Kidney (tissue), 14 donors: ENCODE data around the gene FBLN1. TPM values are rescaled to one million over a fixed set of nuclear protein-coding genes. Genes with fewer than 3 reads are reported as not detected.

ENCODE experiments used
- DNase-seq, 5 donors: peaks; one replicate each; pipeline ENCODE4 v3.0.0-alpha.2; 2013 to 2020
- FAIRE-seq: peaks from 2 replicates; lab custom pipeline; 2012; peaks lifted over from hg19 to GRCh38; lab: Jason Lieb, UNC
- H3K27ac ChIP-seq, 2 donors: one replicate each; pipeline ENCODE4 v1.7.0; 2013; ENCODE audit warnings: low read depth in 2 of 2, low read length in 2 of 2, inconsistent platforms in 1 of 2
- H3K27me3 ChIP-seq: one replicate; pipeline ENCODE4 v1.7.1; 2013; ENCODE audit warnings: low read length, inconsistent platforms; ENCODE audit not compliant: control insufficient read depth, insufficient read depth
- H3K36me3 ChIP-seq, 3 donors: one replicate each; pipeline versions ENCODE4 v1.7.0 to v1.7.1; 2013; ENCODE audit warnings: low read length in 3 of 3, control low read depth in 1 of 3, inconsistent platforms in 1 of 3; ENCODE audit not compliant: insufficient read depth in 3 of 3, control insufficient read depth in 2 of 3
- H3K4me1 ChIP-seq, 3 donors: one replicate each; pipeline versions ENCODE4 v1.7.0 to v1.7.1; 2013; ENCODE audit warnings: low read length in 3 of 3, inconsistent platforms in 1 of 3, low read depth in 1 of 3; ENCODE audit not compliant: control insufficient read depth in 2 of 3, insufficient read depth in 2 of 3
- H3K4me3 ChIP-seq, 3 donors: one replicate each; pipeline versions ENCODE4 v1.7.0 to v1.8.1; 2013; ENCODE audit warnings: low read length in 3 of 3, control low read depth in 1 of 3, inconsistent platforms in 1 of 3
- H3K9ac ChIP-seq, 3 donors: one replicate each; pipeline versions ENCODE4 v1.7.0 to v1.7.1; 2013; ENCODE audit warnings: low read length in 3 of 3, control low read depth in 1 of 3, inconsistent platforms in 1 of 3
- H3K9me3 ChIP-seq, 3 donors: one replicate each; pipeline versions ENCODE4 v1.7.0 to v1.7.1; 2013; ENCODE audit warnings: low read length in 3 of 3, control low read depth in 1 of 3, inconsistent platforms in 1 of 3; ENCODE audit not compliant: control insufficient read depth in 2 of 3, insufficient read depth in 1 of 3
- intact Hi-C: fragments of 100-400 bp; cut with DNase I; formaldehyde crosslinking; loops from one replicate; pipeline ENCODE4 v1.11.1; 2022
- polyA plus RNA-seq: library from polyadenylated mRNA; stranded (reverse); fragments of 350-450 nt; fragmentation: Illumina TruSeq; extraction: RNeasy Lipid Tissue Mini Kit (QIAGEN cat#74804); gene quantifications from one replicate; pipeline ENCODE4 v1.2.3, GENCODE V29; 2014; ENCODE audit warnings: low read depth, low replicate concordance; ENCODE audit not compliant: insufficient read depth
- total RNA-seq: library from RNA; stranded (reverse); fragmentation: NEBNext Ultra II Directional; extraction: Animal tissue kit (Norgen Biotek cat#: 25700); gene quantifications from one replicate; pipeline ENCODE4 v1.2.1, GENCODE V29; 2021
- TF ChIP-seq, protein P1 (sequence below): IDR thresholded peaks from 3 replicates; pipeline ENCODE4 v1.5.1; 2012; ENCODE audit warnings: mild to moderate bottlenecking, moderate library complexity, borderline replicate concordance; ENCODE audit not compliant: insufficient read depth; ENCODE audit errors: extremely low read depth
- donor health status: control.
- donor health status: control.
- donor health status: control.
- donor health status: control.
- donor health status: control.
- donor health status: DM: yes; HTN: yes; CAD: no.
- donor health status: Normal renal cell carcinoma (clear cell type).

Gene FBLN1
- total and polyA plus RNA-seq, 2 donors from 2014 or later: 23.3 to 105 TPM

- no peak overlapping the region for H3K27ac ChIP-seq
- no peak overlapping the region for H3K9ac ChIP-seq
- no peaks in the 10 kb centered on the region for H3K27me3 ChIP-seq
- TF ChIP-seq, protein P1, sequence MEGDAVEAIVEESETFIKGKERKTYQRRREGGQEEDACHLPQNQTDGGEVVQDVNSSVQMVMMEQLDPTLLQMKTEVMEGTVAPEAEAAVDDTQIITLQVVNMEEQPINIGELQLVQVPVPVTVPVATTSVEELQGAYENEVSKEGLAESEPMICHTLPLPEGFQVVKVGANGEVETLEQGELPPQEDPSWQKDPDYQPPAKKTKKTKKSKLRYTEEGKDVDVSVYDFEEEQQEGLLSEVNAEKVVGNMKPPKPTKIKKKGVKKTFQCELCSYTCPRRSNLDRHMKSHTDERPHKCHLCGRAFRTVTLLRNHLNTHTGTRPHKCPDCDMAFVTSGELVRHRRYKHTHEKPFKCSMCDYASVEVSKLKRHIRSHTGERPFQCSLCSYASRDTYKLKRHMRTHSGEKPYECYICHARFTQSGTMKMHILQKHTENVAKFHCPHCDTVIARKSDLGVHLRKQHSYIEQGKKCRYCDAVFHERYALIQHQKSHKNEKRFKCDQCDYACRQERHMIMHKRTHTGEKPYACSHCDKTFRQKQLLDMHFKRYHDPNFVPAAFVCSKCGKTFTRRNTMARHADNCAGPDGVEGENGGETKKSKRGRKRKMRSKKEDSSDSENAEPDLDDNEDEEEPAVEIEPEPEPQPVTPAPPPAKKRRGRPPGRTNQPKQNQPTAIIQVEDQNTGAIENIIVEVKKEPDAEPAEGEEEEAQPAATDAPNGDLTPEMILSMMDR: no peak
- no peak overlapping the region for H3K4me3 ChIP-seq
- DNase-seq (peak in 1 of 5 donors; percentile 75), FAIRE-seq (no peak)
- intact Hi-C loops: no loop called here
- no peaks in the 10 kb centered on the region for H3K4me1 ChIP-seq
- no peaks in the 10 kb centered on the region for H3K36me3 ChIP-seq
- H3K9me3 ChIP-seq: no peaks in the 10 kb centered on the region
Measured at GRCh38 chr22:45612940-45613339, 110.3 kb downstream of the FBLN1 start.

DNA sequence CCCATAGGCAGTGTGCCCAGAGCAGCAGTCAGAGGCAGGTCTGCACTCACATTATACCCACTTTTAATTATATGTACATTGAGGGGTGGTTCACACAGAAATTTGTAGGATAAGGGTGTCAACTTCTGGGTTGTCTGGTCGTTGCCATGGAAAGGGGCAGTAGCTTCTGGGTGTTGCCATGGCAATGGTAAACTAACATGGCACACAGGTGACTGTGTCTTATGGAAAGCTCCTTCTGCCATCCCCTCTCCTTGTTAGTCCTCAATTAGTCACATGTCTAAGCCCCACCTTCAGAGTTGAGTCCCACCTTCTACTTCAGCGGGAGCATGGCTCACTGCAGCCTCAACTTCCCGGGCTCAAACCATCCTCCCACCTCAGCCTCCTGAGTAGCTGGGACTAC, 112.7 kb downstream of the FBLN1 start:
- Histone ChIP-seq H3K9me3 (no peaks in the 10 kb centered on the region), H3K9ac (no peak overlapping the region), H3K27me3 (no peaks in the 10 kb centered on the region), H3K4me1 (no peaks in the 10 kb centered on the region), H3K36me3 (no peaks in the 10 kb centered on the region), H3K27ac (no peak overlapping the region), H3K4me3 (no peak overlapping the region)
- intact Hi-C loops: no loop called here
- DNase-seq: peak in 1 of 5 donors; percentile 15
- TF ChIP-seq, protein P1: no peak
- FAIRE-seq: no peak

DNA sequence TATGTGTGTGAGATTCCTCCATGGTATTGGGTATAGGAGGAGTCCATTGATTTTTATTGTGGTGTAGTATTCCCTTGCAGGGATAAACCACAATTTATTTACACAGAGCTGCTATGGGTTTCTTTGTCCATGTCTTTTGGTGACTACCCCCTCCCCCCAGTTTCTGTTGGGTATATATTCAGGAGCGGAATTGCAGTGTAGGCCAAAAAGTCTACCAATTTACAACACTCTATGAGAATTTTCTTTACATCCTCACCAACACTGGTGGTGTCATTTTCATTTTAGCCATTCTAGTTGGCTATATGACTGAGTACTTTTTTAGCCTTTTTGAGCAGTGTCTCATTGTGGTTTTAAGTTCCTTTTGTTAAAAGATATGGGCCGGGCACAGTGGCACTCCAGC, 113.7 kb downstream of the FBLN1 start:
- Histone ChIP-seq H3K36me3 (no peaks in the 10 kb centered on the region), H3K27me3 (no peaks in the 10 kb centered on the region), H3K4me3 (no peak overlapping the region), H3K27ac (no peak overlapping the region), H3K9me3 (no peaks in the 10 kb centered on the region), H3K4me1 (no peaks in the 10 kb centered on the region), H3K9ac (no peak overlapping the region)
- no peak for FAIRE-seq
- intact Hi-C loops: no loop called here
- DNase-seq: no peak
- TF ChIP-seq, protein P1: no peak

GRCh38 chr22:45617948-45618347, 115.3 kb downstream of the FBLN1 start:
- no peak overlapping the region for H3K4me3 ChIP-seq
- H3K27me3 ChIP-seq: no peaks in the 10 kb centered on the region
- H3K9me3 ChIP-seq: no peaks in the 10 kb centered on the region
- no peak overlapping the region for H3K9ac ChIP-seq
- H3K27ac ChIP-seq: no peak overlapping the region
- DNase-seq: no peak
- no peak for FAIRE-seq
- H3K4me1 ChIP-seq: no peaks in the 10 kb centered on the region
- H3K36me3 ChIP-seq: no peaks in the 10 kb centered on the region
- TF ChIP-seq, protein P1: no peak
- intact Hi-C loops: no loop called here
